IPS DF 6.9 (cell line): Measurements from ENCODE around the gene DAD1.
"Not testable (repeated sequence)": the region's sequence is repeated elsewhere in the genome, so short reads cannot be mapped to it uniquely, and the experiment has no call there.

ENCODE experiments used
- DNase-seq: peaks from one replicate; pipeline ENCODE4 v3.0.0-alpha.2; 2013; ENCODE audit warnings: low read depth, low spot score
- H3K27ac ChIP-seq: one replicate; pipeline ENCODE4 v1.5.1; 2013; ENCODE audit warnings: low read length, control low read depth
- H3K27me3 ChIP-seq: 2 replicates; pipeline ENCODE4 v1.6.1; 2013; ENCODE audit warnings: mild to moderate bottlenecking, low read length; ENCODE audit not compliant: control insufficient read depth, insufficient read depth
- H3K36me3 ChIP-seq: 2 replicates; pipeline ENCODE4 v1.6.1; 2013; ENCODE audit warnings: low read length; ENCODE audit not compliant: control insufficient read depth, insufficient read depth
- H3K4me1 ChIP-seq: 2 replicates; pipeline ENCODE4 v1.6.1; 2013; ENCODE audit warnings: low read length; ENCODE audit not compliant: control insufficient read depth, insufficient read depth
- H3K4me3 ChIP-seq: 2 replicates; pipeline ENCODE4 v1.5.1; 2013; ENCODE audit warnings: mild to moderate bottlenecking, low read length
- H3K9me3 ChIP-seq: 2 replicates; pipeline ENCODE4 v1.6.1; 2013; ENCODE audit warnings: low read length, inconsistent platforms; ENCODE audit not compliant: control insufficient read depth, insufficient read depth
- WGBS: extraction: QIAGEN DNeasy Blood & Tissue Kit; methylation state at CpG from one replicate; pipeline ENCODE4 v1.1.7; 2013; ENCODE audit warnings: mixed read lengths, missing lambda C conversion rate; ENCODE audit not compliant: insufficient read length, insufficient coverage; 5-methylcytosine and 5-hydroxymethylcytosine counted together

Gene DAD1

GRCh38 chr14:22615765-22616164 is 26.7 kb upstream of the DAD1 start:
- no CpG with 5 or more reads among the region's 2 CpGs for WGBS
- not testable (repeated sequence) for H3K27ac ChIP-seq, H3K4me1 ChIP-seq, H3K36me3 ChIP-seq, H3K4me3 ChIP-seq, DNase-seq, H3K27me3 ChIP-seq, H3K9me3 ChIP-seq

- WGBS, result no CpG with 5 or more reads among the region's 6 CpGs
- H3K27me3 ChIP-seq, result no peaks in the 10 kb centered on the region
- peaks cover 13% of the 10 kb centered on the region; the same call in 1 of the 2 replicates for H3K36me3 ChIP-seq
- no peak for DNase-seq
- no peaks in the 10 kb centered on the region; the same call in 1 of the 2 replicates for H3K4me1 ChIP-seq
- H3K9me3 ChIP-seq, result no peaks in the 10 kb centered on the region
- H3K4me3 ChIP-seq, result no peak overlapping the region
- H3K27ac ChIP-seq, result no peak overlapping the region
Measured at GRCh38 chr14:22614240-22614799, 25.3 kb upstream of the DAD1 start.

GRCh38 chr14:22613736-22614239 is 24.8 kb upstream of the DAD1 start:
- Histone ChIP-seq H3K36me3 (peaks cover 13% of the 10 kb centered on the region; the same call in 1 of the 2 replicates), H3K27me3 (no peaks in the 10 kb centered on the region), H3K27ac (no peak overlapping the region), H3K4me3 (no peak overlapping the region), H3K4me1 (no peaks in the 10 kb centered on the region; the same call in 1 of the 2 replicates), H3K9me3 (no peaks in the 10 kb centered on the region)
- no peak for DNase-seq
- WGBS, result no CpG with 5 or more reads among the region's 3 CpGs

GRCh38 chr14:22613106-22613695 is 24.2 kb upstream of the DAD1 start:
- DNase-seq, result no peak
- no peak overlapping the region for H3K27ac ChIP-seq

GRCh38 chr14:22610931-22611330 is 21.9 kb upstream of the DAD1 start:
- Histone ChIP-seq H3K4me3 (no peak overlapping the region), H3K36me3 (peaks cover 23% of the 10 kb centered on the region; the same call in 1 of the 2 replicates), H3K27me3 (no peaks in the 10 kb centered on the region), H3K9me3 (no peaks in the 10 kb centered on the region), H3K4me1 (no peaks in the 10 kb centered on the region; the same call in 1 of the 2 replicates), H3K27ac (no peak overlapping the region)
- no CpG with 5 or more reads among the region's 2 CpGs for WGBS
- DNase-seq, result no peak

More at GRCh38 chr14:22613106-22613695, 24.2 kb upstream of the DAD1 start:
- no peaks in the 10 kb centered on the region for H3K27me3 ChIP-seq
- H3K4me3 ChIP-seq, result no peak overlapping the region
- H3K4me1 ChIP-seq, result no peaks in the 10 kb centered on the region; the same call in 1 of the 2 replicates
- H3K36me3 ChIP-seq, result peaks cover 13% of the 10 kb centered on the region; the same call in 1 of the 2 replicates
- H3K9me3 ChIP-seq, result no peaks in the 10 kb centered on the region
- WGBS, result no CpG with 5 or more reads among the region's 2 CpGs

GRCh38 chr14:22607291-22607690 is 18.3 kb upstream of the DAD1 start:
- Histone ChIP-seq H3K27me3 (no peaks in the 10 kb centered on the region), H3K9me3 (no peaks in the 10 kb centered on the region), H3K27ac (no peak overlapping the region), H3K4me1 (no peaks in the 10 kb centered on the region), H3K36me3 (peaks cover 46% of the 10 kb centered on the region), H3K4me3 (no peak overlapping the region)
- no CpG with 5 or more reads among the region's 3 CpGs for WGBS
- DNase-seq, result no peak

GRCh38 chr14:22606380-22606779 is 17.4 kb upstream of the DAD1 start:
- no peak overlapping the region for H3K27ac ChIP-seq
- no peaks in the 10 kb centered on the region for H3K4me1 ChIP-seq
- peaks cover 53% of the 10 kb centered on the region for H3K36me3 ChIP-seq
- no peak for DNase-seq
- no CpG with 5 or more reads among the region's 6 CpGs for WGBS
- no peaks in the 10 kb centered on the region for H3K27me3 ChIP-seq
- H3K4me3 ChIP-seq, result no peak overlapping the region
- no peaks in the 10 kb centered on the region for H3K9me3 ChIP-seq

GRCh38 chr14:22602862-22603261 is 13.8 kb upstream of the DAD1 start:
- Histone ChIP-seq H3K4me1 (0 out of 2 replicates have a peak, but pooled peaks cover 3% of the 10 kb centered on the region), H3K27ac (no peak overlapping the region), H3K27me3 (no peaks in the 10 kb centered on the region), H3K4me3 (no peak overlapping the region), H3K36me3 (peaks cover 40% of the 10 kb centered on the region), H3K9me3 (no peaks in the 10 kb centered on the region)
- no peak for DNase-seq

GRCh38 chr14:22601996-22602395 is 13.0 kb upstream of the DAD1 start:
- peaks cover 35% of the 10 kb centered on the region for H3K36me3 ChIP-seq
- 100% methylated on average over 2 of the region's 5 CpGs for WGBS
- H3K27me3 ChIP-seq, result no peaks in the 10 kb centered on the region
- no peak overlapping the region for H3K27ac ChIP-seq
- H3K4me3 ChIP-seq, result no peak overlapping the region
- DNase-seq, result no peak
- 0 out of 2 replicates have a peak, but pooled peaks cover 3% of the 10 kb centered on the region for H3K4me1 ChIP-seq
- H3K9me3 ChIP-seq, result no peaks in the 10 kb centered on the region

GRCh38 chr14:22601456-22601855 is 12.4 kb upstream of the DAD1 start:
- H3K4me1 ChIP-seq, result 0 out of 2 replicates have a peak, but pooled peaks cover 3% of the 10 kb centered on the region
- peaks cover 33% of the 10 kb centered on the region for H3K36me3 ChIP-seq
- WGBS, result no CpG with 5 or more reads among the region's 2 CpGs

GRCh38 chr14:22600027-22600426 is 11.0 kb upstream of the DAD1 start:
- Histone ChIP-seq H3K27ac (no peak overlapping the region), H3K9me3 (no peaks in the 10 kb centered on the region), H3K4me1 (0 out of 2 replicates have a peak, but pooled peaks cover 3% of the 10 kb centered on the region), H3K4me3 (no peak overlapping the region), H3K27me3 (no peaks in the 10 kb centered on the region), H3K36me3 (peaks cover 25% of the 10 kb centered on the region)
- no peak for DNase-seq

More at GRCh38 chr14:22601456-22601855, 12.4 kb upstream of the DAD1 start:
- H3K4me3 ChIP-seq, result no peak overlapping the region
- H3K27ac ChIP-seq, result no peak overlapping the region
- H3K27me3 ChIP-seq, result no peaks in the 10 kb centered on the region
- H3K9me3 ChIP-seq, result no peaks in the 10 kb centered on the region
- no peak for DNase-seq
